ENCODE results near the gene BAD.
"Not testable (repeated sequence)": the region's sequence is repeated elsewhere in the genome, so short reads cannot be mapped to it uniquely, and the experiment has no call there.

BAD gene

GRCh38 chr11:64315667-64316526 lies 31.4 kb upstream of the BAD start:
- H3K4me3 ChIP-seq (ENCODE audit: low read depth, low read length) = peak overlapping the region; percentile 79
- TF ChIP-seq POLR2A (IDR thresholded peaks at IDR 0.05; ENCODE audit: extremely low read depth, insufficient read length) = peak; percentile 26
- DNase-seq (ENCODE audit: low read depth) = not testable (repeated sequence)

GRCh38 chr11:64314805-64315561 lies 30.5 kb upstream of the BAD start:
- no peak for DNase-seq (ENCODE audit: low read depth)
- H3K4me3 ChIP-seq (ENCODE audit: low read depth, low read length) = no peak overlapping the region
- TF ChIP-seq MYC (IDR thresholded peaks at IDR 0.05; ENCODE audit: low read depth, low read length) = no peak
- TF ChIP-seq MAX (IDR thresholded peaks at IDR 0.05; ENCODE audit: low read depth, low read length) = no peak
- TF ChIP-seq POLR2A (IDR thresholded peaks at IDR 0.05; ENCODE audit: extremely low read depth, insufficient read length) = no peak
- no peak for TF ChIP-seq CTCF (IDR thresholded peaks at IDR 0.05; ENCODE audit: low read depth, low read length)

GRCh38 chr11:64314146-64314804 lies 29.8 kb upstream of the BAD start:
- H3K4me3 ChIP-seq (ENCODE audit: low read depth, low read length) = no peak overlapping the region
- peak; percentile 39 for TF ChIP-seq CTCF (IDR thresholded peaks at IDR 0.05; ENCODE audit: low read depth, low read length)
- no peak for TF ChIP-seq MYC (IDR thresholded peaks at IDR 0.05; ENCODE audit: low read depth, low read length)
- TF ChIP-seq POLR2A (IDR thresholded peaks at IDR 0.05; ENCODE audit: extremely low read depth, insufficient read length) = no peak
- TF ChIP-seq MAX (IDR thresholded peaks at IDR 0.05; ENCODE audit: low read depth, low read length) = no peak

GRCh38 chr11:64313491-64314145 lies 29.2 kb upstream of the BAD start:
- no peak for TF ChIP-seq CTCF (IDR thresholded peaks at IDR 0.05; ENCODE audit: low read depth, low read length)
- no peak for TF ChIP-seq MAX (IDR thresholded peaks at IDR 0.05; ENCODE audit: low read depth, low read length)
- no peak for TF ChIP-seq POLR2A (IDR thresholded peaks at IDR 0.05; ENCODE audit: extremely low read depth, insufficient read length)
- no peak for TF ChIP-seq MYC (IDR thresholded peaks at IDR 0.05; ENCODE audit: low read depth, low read length)
- H3K4me3 ChIP-seq (ENCODE audit: low read depth, low read length) = no peak overlapping the region
- DNase-seq (ENCODE audit: low read depth) = no peak

More at GRCh38 chr11:64314146-64314804, 29.8 kb upstream of the BAD start:
- DNase-seq (ENCODE audit: low read depth) = peak; percentile 45

- no peak for TF ChIP-seq POLR2A (IDR thresholded peaks at IDR 0.05; ENCODE audit: extremely low read depth, insufficient read length)
- no peak for TF ChIP-seq MYC (IDR thresholded peaks at IDR 0.05; ENCODE audit: low read depth, low read length)
- TF ChIP-seq CTCF (IDR thresholded peaks at IDR 0.05; ENCODE audit: low read depth, low read length) = no peak
- no peak for TF ChIP-seq MAX (IDR thresholded peaks at IDR 0.05; ENCODE audit: low read depth, low read length)
- no peak for DNase-seq (ENCODE audit: low read depth)
- no peak overlapping the region for H3K4me3 ChIP-seq (ENCODE audit: low read depth, low read length)
Observed at GRCh38 chr11:64312947-64313346, 28.5 kb upstream of the BAD start.

GRCh38 chr11:64307795-64308194 lies 23.3 kb upstream of the BAD start:
- not testable (repeated sequence) for H3K4me3 ChIP-seq (ENCODE audit: low read depth, low read length); DNase-seq (ENCODE audit: low read depth)
